Superior temporal gyrus (tissue), 1 donor: Measurements from ENCODE around the gene RBM3.

Experiments used
- DNase-seq: peaks from one replicate; pipeline ENCODE4 v3.0.0-alpha.2; 2016; ENCODE audit errors: extremely low spot score

Gene RBM3

GRCh38 chrX:48576108-48576507 is 1.8 kb downstream of the RBM3 start:
- no peak for DNase-seq

GRCh38 chrX:48578661-48579128 is 4.4 kb downstream of the RBM3 start:
- DNase-seq, result no peak

GRCh38 chrX:48579259-48579658 is 5.0 kb downstream of the RBM3 start:
- no peak for DNase-seq

- no peak for DNase-seq
Measured at GRCh38 chrX:48580662-48581061, 6.4 kb downstream of the RBM3 start.

GRCh38 chrX:48584698-48585097 is 10.4 kb downstream of the RBM3 start:
- DNase-seq, result no peak

GRCh38 chrX:48589482-48590162 is 15.3 kb downstream of the RBM3 start:
- DNase-seq, result no peak

GRCh38 chrX:48590203-48591103 is 16.2 kb downstream of the RBM3 start:
- peak; percentile 16 for DNase-seq

- no peak for DNase-seq
Measured at GRCh38 chrX:48591255-48591791, 17.0 kb downstream of the RBM3 start.

- DNase-seq, result no peak
Measured at GRCh38 chrX:48592971-48593370, 18.7 kb downstream of the RBM3 start.

GRCh38 chrX:48595929-48596328 is 21.6 kb downstream of the RBM3 start:
- no peak for DNase-seq

- peak; percentile 86 for DNase-seq
Measured at GRCh38 chrX:48597353-48598264, 23.3 kb downstream of the RBM3 start, which contains the start of gene WDR13. TSS of gene WDR13 (plus strand) at chrX:48597492. CDS start at chrX:48597997, 505 bp downstream.

GRCh38 chrX:48598614-48599013 is 24.3 kb downstream of the RBM3 start:
- DNase-seq, result no peak

- no peak for DNase-seq
Measured at GRCh38 chrX:48599341-48599740, 25.1 kb downstream of the RBM3 start.

- no peak for DNase-seq
Measured at GRCh38 chrX:48600226-48600625, 25.9 kb downstream of the RBM3 start.

- DNase-seq, result no peak
Measured at GRCh38 chrX:48601741-48602394, 27.6 kb downstream of the RBM3 start.

GRCh38 chrX:48604701-48605100 is 30.4 kb downstream of the RBM3 start:
- DNase-seq, result no peak

GRCh38 chrX:48606091-48606490 is 31.8 kb downstream of the RBM3 start:
- no peak for DNase-seq

- no peak for DNase-seq
Measured at GRCh38 chrX:48611703-48612102, 37.4 kb downstream of the RBM3 start.

GRCh38 chrX:48613502-48614160 is 39.3 kb downstream of the RBM3 start:
- DNase-seq, result no peak

GRCh38 chrX:48616576-48616975 is 42.3 kb downstream of the RBM3 start:
- DNase-seq, result no peak
